Left ventricle myocardium inferior (tissue), 1 donor: ENCODE data around the gene KAZN. TPM values are rescaled to one million over a fixed set of nuclear protein-coding genes. Genes with fewer than 3 reads are reported as not detected.

Experiments used
- DNase-seq: peaks from one replicate; pipeline ENCODE4 v3.0.0-alpha.2; 2020
- H3K27ac ChIP-seq: fragments of 200-600 bp; replicated peaks from 2 replicates; pipeline ENCODE4 v1.8.0; 2021
- H3K27me3 ChIP-seq: fragments of 200-600 bp; 2 replicates; pipeline ENCODE4 v1.8.0; 2021; ENCODE audit warnings: low read depth
- H3K36me3 ChIP-seq: fragments of 200-600 bp; 2 replicates; pipeline ENCODE4 v1.8.0; 2021
- H3K4me1 ChIP-seq: fragments of 200-600 bp; 2 replicates; pipeline ENCODE4 v1.8.0; 2021
- H3K4me3 ChIP-seq: fragments of 200-600 bp; 2 replicates; pipeline ENCODE4 v1.8.0; 2021; ENCODE audit warnings: mild to moderate bottlenecking, moderate library complexity
- H3K9me3 ChIP-seq: fragments of 200-600 bp; replicated peaks from 2 replicates; pipeline ENCODE4 v1.8.0; 2021
- intact Hi-C: fragments of 100-400 bp; cut with micrococcal nuclease; formaldehyde crosslinking; loops from one replicate; pipeline ENCODE4 v1.11.0; 2022
- total RNA-seq: library from RNA; stranded (reverse); fragmentation: NEBNext Ultra II Directional; extraction: Animal tissue kit (Norgen Biotek cat#: 25700); gene quantifications from one replicate; pipeline ENCODE4 v1.2.1, GENCODE V29; 2021
- TF ChIP-seq, protein P1 (sequence below): fragments of 200-600 bp; IDR thresholded peaks from 2 replicates; pipeline ENCODE4 v1.8.0; 2021; ENCODE audit warnings: antibody characterized with exemption, mild to moderate bottlenecking, borderline replicate concordance
- donor health status: DM: no; HTN: yes; CAD: no; lungs with severe emphysema.

The KAZN gene
- total RNA-seq, 1 donor from 2014 or later: 2.2 TPM

DNA sequence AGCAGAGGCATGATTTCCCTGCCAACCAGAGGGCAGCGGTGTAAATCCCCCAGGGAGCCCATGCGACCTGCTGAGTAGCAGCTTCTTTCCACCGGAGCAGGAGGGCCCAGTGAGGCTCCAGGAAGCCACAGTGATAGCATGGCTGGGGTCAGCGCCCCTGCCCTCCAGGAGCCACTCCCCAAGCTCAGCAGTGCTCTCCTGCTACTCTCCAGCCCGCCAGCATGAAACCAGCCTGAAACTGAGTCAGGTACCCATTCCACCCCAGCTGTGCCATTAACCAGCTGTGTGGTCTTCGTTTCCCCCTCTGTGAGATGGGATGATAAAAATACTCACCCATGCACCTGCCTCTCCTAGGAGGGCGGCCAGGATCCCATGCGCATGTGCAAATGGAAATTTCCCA lies 431.3 kb downstream of the KAZN start:
- intact Hi-C loops: loop anchor here (5.0 kb wide), 1 partner anchor 102 kb away; no protein-coding TSS in a partner anchor
- Histone ChIP-seq H3K9me3 (no peaks in the 10 kb centered on the region), H3K36me3 (no peaks in the 10 kb centered on the region), H3K4me1 (peaks cover 4% of the 10 kb centered on the region), H3K4me3 (no peak overlapping the region), H3K27me3 (no peaks in the 10 kb centered on the region), H3K27ac (no peak overlapping the region)
- DNase-seq: no peak
- TF ChIP-seq, protein P1, sequence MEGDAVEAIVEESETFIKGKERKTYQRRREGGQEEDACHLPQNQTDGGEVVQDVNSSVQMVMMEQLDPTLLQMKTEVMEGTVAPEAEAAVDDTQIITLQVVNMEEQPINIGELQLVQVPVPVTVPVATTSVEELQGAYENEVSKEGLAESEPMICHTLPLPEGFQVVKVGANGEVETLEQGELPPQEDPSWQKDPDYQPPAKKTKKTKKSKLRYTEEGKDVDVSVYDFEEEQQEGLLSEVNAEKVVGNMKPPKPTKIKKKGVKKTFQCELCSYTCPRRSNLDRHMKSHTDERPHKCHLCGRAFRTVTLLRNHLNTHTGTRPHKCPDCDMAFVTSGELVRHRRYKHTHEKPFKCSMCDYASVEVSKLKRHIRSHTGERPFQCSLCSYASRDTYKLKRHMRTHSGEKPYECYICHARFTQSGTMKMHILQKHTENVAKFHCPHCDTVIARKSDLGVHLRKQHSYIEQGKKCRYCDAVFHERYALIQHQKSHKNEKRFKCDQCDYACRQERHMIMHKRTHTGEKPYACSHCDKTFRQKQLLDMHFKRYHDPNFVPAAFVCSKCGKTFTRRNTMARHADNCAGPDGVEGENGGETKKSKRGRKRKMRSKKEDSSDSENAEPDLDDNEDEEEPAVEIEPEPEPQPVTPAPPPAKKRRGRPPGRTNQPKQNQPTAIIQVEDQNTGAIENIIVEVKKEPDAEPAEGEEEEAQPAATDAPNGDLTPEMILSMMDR: no peak

DNA sequence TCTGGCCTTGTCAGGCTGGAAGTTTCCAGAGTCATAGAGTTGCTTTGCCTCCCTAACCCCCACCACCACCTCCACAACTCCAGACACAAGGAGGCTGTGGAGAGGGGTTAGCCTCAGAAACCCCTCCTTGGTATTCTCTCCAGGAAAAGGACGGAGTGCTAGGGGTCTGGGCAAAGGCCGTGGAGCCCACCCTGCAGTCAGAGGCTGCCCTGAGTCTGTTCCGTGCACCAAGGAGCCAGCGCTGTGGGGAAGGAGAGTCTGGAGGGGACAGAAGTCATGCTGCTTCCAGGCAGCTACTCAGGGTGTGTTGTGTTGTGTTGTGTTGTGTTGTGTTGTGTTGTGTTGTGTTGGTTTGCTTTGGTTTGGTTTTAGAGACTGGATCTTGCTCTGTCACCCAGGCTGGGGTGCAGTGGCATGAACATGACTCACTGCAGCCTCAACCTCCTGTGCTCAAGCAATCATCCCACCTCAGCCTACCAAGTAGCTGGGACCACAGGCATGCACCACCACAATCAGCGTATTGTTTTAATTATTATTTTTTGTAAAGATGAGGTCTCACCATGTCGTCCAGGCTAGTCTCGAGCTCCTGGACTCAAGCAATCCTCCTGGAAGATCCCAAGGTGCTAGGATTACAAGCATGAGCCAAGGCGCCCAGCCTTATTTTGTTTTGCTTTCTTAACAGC lies 432.9 kb downstream of the KAZN start:
- TF ChIP-seq, protein P1: no peak
- Histone ChIP-seq H3K36me3 (no peaks in the 10 kb centered on the region), H3K9me3 (no peaks in the 10 kb centered on the region)

DNA sequence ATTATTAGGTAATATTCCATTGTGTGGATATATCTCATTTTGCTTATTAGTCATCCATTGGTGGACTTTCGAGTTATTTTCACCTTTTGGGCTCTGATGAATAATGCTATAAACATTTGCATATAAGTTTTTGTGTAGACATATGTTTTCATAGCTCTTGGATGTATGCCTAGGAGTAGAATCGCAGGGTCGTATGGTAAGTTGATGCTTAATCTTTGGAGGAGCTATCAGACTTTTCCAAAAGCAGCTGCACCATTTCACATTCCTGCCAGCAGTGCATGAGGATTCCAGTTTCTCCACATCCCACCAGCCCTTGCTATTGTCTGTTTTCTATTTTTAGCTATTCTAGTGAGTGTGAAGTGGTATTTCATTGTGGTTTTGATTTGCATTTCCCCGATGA lies 434.8 kb downstream of the KAZN start:
- intact Hi-C loops: no loop called here
- H3K4me1 ChIP-seq: no peaks in the 10 kb centered on the region

More for the DNA sequence above, 432.9 kb downstream of the KAZN start:
- Histone ChIP-seq H3K27ac (no peak overlapping the region), H3K27me3 (no peaks in the 10 kb centered on the region), H3K4me3 (no peak overlapping the region), H3K4me1 (peaks cover 4% of the 10 kb centered on the region)
- intact Hi-C loops: no loop called here
- no peak for DNase-seq

DNA sequence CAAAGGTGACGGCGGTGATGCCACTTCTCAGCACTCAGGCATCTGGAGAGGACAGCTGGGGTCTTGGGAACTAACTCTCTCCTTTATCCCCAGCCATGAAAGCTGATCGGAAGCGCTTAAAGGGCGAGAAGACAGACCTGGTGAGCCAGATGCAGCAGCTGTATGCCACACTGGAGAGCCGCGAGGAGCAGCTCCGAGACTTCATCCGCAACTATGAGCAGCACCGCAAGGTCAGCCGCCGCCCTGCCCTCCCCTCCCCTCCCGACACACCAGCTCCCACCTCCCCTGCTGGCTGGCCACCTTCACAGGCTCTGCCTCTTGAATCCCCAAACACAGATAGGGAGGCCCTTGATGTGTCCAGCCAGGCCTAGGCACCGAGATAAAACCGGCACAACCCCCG lies 436.2 kb downstream of the KAZN start:
- TF ChIP-seq, protein P1: no peak

More for the DNA sequence above, 434.8 kb downstream of the KAZN start:
- H3K4me3 ChIP-seq: no peak overlapping the region
- TF ChIP-seq, protein P1: no peak
- H3K9me3 ChIP-seq: no peaks in the 10 kb centered on the region
- no peak overlapping the region for H3K27ac ChIP-seq
- H3K27me3 ChIP-seq: no peaks in the 10 kb centered on the region
- H3K36me3 ChIP-seq: no peaks in the 10 kb centered on the region
- DNase-seq: no peak

DNA sequence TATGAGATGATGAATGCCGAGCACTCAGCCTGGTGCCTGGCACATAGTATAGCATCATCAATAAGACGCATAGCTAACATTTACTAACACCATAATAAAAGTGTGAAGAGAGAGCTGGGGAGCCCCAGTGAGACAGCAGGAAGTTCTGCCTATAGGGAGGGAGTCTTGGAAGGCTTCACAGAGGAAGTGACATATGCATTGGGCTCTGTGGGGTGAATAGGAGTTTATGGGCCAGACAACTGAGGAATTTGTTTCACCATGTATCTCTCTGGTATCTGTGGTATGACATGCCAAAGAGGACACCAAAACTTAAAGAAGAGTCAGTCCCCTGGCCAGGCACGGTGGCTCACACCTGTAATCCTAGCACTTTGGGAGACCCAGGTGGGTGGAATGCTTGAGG lies 436.8 kb downstream of the KAZN start:
- H3K4me1 ChIP-seq: no peaks in the 10 kb centered on the region
- intact Hi-C loops: no loop called here
- TF ChIP-seq, protein P1: no peak
- H3K27ac ChIP-seq: no peak overlapping the region
- no peaks in the 10 kb centered on the region for H3K9me3 ChIP-seq
- no peak overlapping the region for H3K4me3 ChIP-seq
- no peaks in the 10 kb centered on the region for H3K27me3 ChIP-seq
- DNase-seq: no peak
- H3K36me3 ChIP-seq: no peaks in the 10 kb centered on the region

More for the DNA sequence above, 436.2 kb downstream of the KAZN start:
- Histone ChIP-seq H3K36me3 (no peaks in the 10 kb centered on the region), H3K4me1 (no peaks in the 10 kb centered on the region), H3K9me3 (no peaks in the 10 kb centered on the region), H3K27ac (no peak overlapping the region), H3K27me3 (no peaks in the 10 kb centered on the region), H3K4me3 (no peak overlapping the region)
- DNase-seq: no peak
- intact Hi-C loops: no loop called here
